PC-3 (cell line): ENCODE results near the gene DNAJB11. TPM values are rescaled to one million over a fixed set of nuclear protein-coding genes. Genes with fewer than 3 reads are reported as not detected.

Experiments
- ATAC-seq: fragments of 200-7000 bp; cut with Tn5 transposase; 2 replicates; pipeline ENCODE4 v1.9.1; 2020; ENCODE audit warnings: mild to moderate bottlenecking, moderate library complexity
- BruUV-seq: library from RNA; stranded (reverse); fragments of 400-500 nt; replicated peaks from 2 replicates; lab custom pipeline; 2021; lab: Mats Ljungman, UMichigan
- CTCF ChIA-PET: fragments of 300-600 bp; sonication (Branson Sonifier 250); formaldehyde crosslinking; loops from one replicate; lab custom pipeline; 2022; ENCODE audit warnings: antibody characterized with exemption; lab: Charles Lee
- POLR2A ChIA-PET: fragments of 300-600 bp; sonication (Branson Sonifier 250); formaldehyde crosslinking; loops from one replicate; lab custom pipeline; 2022; ENCODE audit warnings: antibody characterized with exemption; ENCODE audit not compliant: unreplicated experiment; lab: Charles Lee
- DNase-seq: peaks from one replicate; pipeline ENCODE4 v3.0.0-alpha.2; 2015
- H2AFZ ChIP-seq: fragments of 300-600 bp; sonication (generic); 2 replicates; pipeline ENCODE4 v1.6.0; 2016; ENCODE audit warnings: antibody characterized with exemption, low read length
- H3F3A ChIP-seq: fragments of 300-600 bp; sonication (generic); one replicate; pipeline ENCODE4 v1.6.0; 2017; ENCODE audit warnings: antibody characterized with exemption, low read length, control low read depth, mild to moderate bottlenecking; ENCODE audit not compliant: unreplicated experiment
- H3K27ac ChIP-seq: fragments of 300-600 bp; sonication (generic); 2 replicates; pipeline ENCODE4 v1.5.1; 2016; ENCODE audit warnings: mild to moderate bottlenecking, low read length
- H3K27me3 ChIP-seq: fragments of 300-600 bp; sonication (generic); 2 replicates; pipeline ENCODE4 v1.6.1; 2016; ENCODE audit warnings: low read length, mixed read lengths
- H3K36me3 ChIP-seq: fragments of 300-600 bp; sonication (generic); 2 replicates; pipeline ENCODE4 v1.6.1; 2016; ENCODE audit warnings: low read depth, mixed run types, low read length, mixed read lengths
- H3K4me1 ChIP-seq: fragments of 300-600 bp; sonication (generic); 2 replicates; pipeline ENCODE4 v1.5.1; 2016; ENCODE audit warnings: low read length; ENCODE audit not compliant: insufficient read depth
- H3K4me2 ChIP-seq: fragments of 300-600 bp; sonication (generic); 2 replicates; pipeline ENCODE4 v1.6.0; 2016; ENCODE audit warnings: low read length
- H3K4me3 ChIP-seq: fragments of 300-600 bp; sonication (generic); 2 replicates; pipeline ENCODE4 v1.5.1; 2016; ENCODE audit warnings: mild to moderate bottlenecking, low read length, mixed read lengths
- H3K79me2 ChIP-seq: fragments of 300-600 bp; sonication (generic); 2 replicates; pipeline ENCODE4 v1.6.1; 2017; ENCODE audit warnings: low read length, mixed read lengths
- H3K9ac ChIP-seq: fragments of 300-600 bp; sonication (generic); 2 replicates; pipeline ENCODE4 v1.6.0; 2016; ENCODE audit warnings: mild to moderate bottlenecking, low read length
- H3K9me2 ChIP-seq: fragments of 300-600 bp; sonication (generic); replicated peaks from 2 replicates; pipeline ENCODE4 v1.6.1; 2016; ENCODE audit warnings: mixed run types, low read length, mixed read lengths
- H3K9me3 ChIP-seq: fragments of 300-600 bp; sonication (generic); 2 replicates; pipeline ENCODE4 v1.6.1; 2016; ENCODE audit warnings: low read length, mixed read lengths
- H4K20me1 ChIP-seq: fragments of 300-600 bp; sonication (generic); 2 replicates; pipeline ENCODE4 v1.6.1; 2016; ENCODE audit warnings: low read length, mixed read lengths
- EZH2 ChIP-seq: fragments of 300-600 bp; sonication (generic); IDR thresholded peaks from one replicate; pipeline ENCODE4 v1.6.1; 2017; ENCODE audit warnings: antibody characterized with exemption, mild to moderate bottlenecking, low read length; ENCODE audit not compliant: unreplicated experiment
- EZH2phosphoT487 ChIP-seq: fragments of 300-600 bp; sonication (generic); IDR thresholded peaks from 2 replicates; pipeline ENCODE4 v1.6.1; 2018; ENCODE audit warnings: mild to moderate bottlenecking, antibody characterized with exemption, low read length, borderline replicate concordance
- intact Hi-C: fragments of 100-400 bp; cut with micrococcal nuclease; formaldehyde crosslinking; loops from 2 replicates; pipeline ENCODE4 v1.9.0; 2023
- total RNA-seq: library from RNA; depleted of rRNA; stranded (reverse); fragments of >200 nt; gene quantifications from 2 replicates; pipeline ENCODE4 v1.2.3, GENCODE V29; 2014
- TF ChIP-seq, protein P1 (sequence below): fragments of 300-600 bp; sonication (generic); conservative IDR thresholded peaks from 2 replicates; pipeline ENCODE4 v1.5.1; 2017; ENCODE audit warnings: antibody characterized with exemption, low read depth, mild to moderate bottlenecking, low read length

Gene DNAJB11
- total RNA-seq, 1 experiment from 2014 or later: 117 TPM

DNA sequence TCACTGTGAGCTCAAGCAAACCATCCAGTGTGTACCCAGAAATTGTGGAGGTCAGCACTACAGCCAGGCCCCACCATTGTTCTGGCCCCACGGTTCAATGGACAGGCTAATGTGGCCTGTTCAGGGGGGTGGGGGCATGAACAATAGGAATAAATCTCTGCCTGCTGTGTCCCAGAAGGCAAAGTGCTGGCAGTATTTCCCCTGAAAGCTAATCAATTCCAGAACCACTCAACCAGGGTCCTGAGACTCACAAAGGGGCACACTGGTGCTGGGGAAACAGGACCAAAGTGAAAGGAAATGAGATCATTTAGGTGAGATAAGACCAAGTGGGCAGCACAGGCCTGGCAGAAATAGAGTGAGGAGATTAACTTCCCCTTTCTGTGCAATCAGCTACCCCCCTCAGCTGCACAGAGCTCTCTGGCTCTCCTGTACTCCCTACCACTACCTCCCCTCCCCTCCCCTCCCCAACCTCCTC is 37.9 kb upstream of the DNAJB11 start:
- CTCF ChIA-PET: no interaction called here
- H3K79me2 ChIP-seq: no peaks in the 10 kb centered on the region
- no peaks in the 10 kb centered on the region for H3K4me1 ChIP-seq
- no peaks in the 10 kb centered on the region for H3K27me3 ChIP-seq
- no peak overlapping the region for H3K4me3 ChIP-seq
- intact Hi-C loops: no loop called here
- H3K9me3 ChIP-seq: no peaks in the 10 kb centered on the region
- no peaks in the 10 kb centered on the region for H4K20me1 ChIP-seq
- no peaks in the 10 kb centered on the region for H3K9me2 ChIP-seq
- no peak overlapping the region for H3K4me2 ChIP-seq
- BruUV-seq: no TSS peak
- no peak overlapping the region for H3K9ac ChIP-seq
- H3K36me3 ChIP-seq: no peaks in the 10 kb centered on the region
- POLR2A ChIA-PET: no interaction called here
- no peak for TF ChIP-seq EZH2phosphoT487
- TF ChIP-seq, protein P1, sequence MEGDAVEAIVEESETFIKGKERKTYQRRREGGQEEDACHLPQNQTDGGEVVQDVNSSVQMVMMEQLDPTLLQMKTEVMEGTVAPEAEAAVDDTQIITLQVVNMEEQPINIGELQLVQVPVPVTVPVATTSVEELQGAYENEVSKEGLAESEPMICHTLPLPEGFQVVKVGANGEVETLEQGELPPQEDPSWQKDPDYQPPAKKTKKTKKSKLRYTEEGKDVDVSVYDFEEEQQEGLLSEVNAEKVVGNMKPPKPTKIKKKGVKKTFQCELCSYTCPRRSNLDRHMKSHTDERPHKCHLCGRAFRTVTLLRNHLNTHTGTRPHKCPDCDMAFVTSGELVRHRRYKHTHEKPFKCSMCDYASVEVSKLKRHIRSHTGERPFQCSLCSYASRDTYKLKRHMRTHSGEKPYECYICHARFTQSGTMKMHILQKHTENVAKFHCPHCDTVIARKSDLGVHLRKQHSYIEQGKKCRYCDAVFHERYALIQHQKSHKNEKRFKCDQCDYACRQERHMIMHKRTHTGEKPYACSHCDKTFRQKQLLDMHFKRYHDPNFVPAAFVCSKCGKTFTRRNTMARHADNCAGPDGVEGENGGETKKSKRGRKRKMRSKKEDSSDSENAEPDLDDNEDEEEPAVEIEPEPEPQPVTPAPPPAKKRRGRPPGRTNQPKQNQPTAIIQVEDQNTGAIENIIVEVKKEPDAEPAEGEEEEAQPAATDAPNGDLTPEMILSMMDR: no peak
- no peak for TF ChIP-seq EZH2
- no peak for ATAC-seq
- no peak overlapping the region for H2AFZ ChIP-seq
- no peak for DNase-seq
- H3F3A ChIP-seq: no peaks in the 10 kb centered on the region
- H3K27ac ChIP-seq: no peak overlapping the region

GRCh38 chr3:186534113-186534669 is 36.3 kb upstream of the DNAJB11 start:
- H3K27ac ChIP-seq: no peak overlapping the region
- H3K4me1 ChIP-seq: no peaks in the 10 kb centered on the region
- no peak overlapping the region for H3K4me2 ChIP-seq
- H3K9me2 ChIP-seq: no peaks in the 10 kb centered on the region
- no peaks in the 10 kb centered on the region for H3F3A ChIP-seq
- no peaks in the 10 kb centered on the region for H4K20me1 ChIP-seq
- ATAC-seq (no peak), DNase-seq (no peak)
- CTCF ChIA-PET: no interaction called here
- H3K4me3 ChIP-seq: no peak overlapping the region
- BruUV-seq: no TSS peak
- no peak overlapping the region for H3K9ac ChIP-seq
- TF ChIP-seq EZH2phosphoT487: no peak
- no peak for TF ChIP-seq EZH2
- TF ChIP-seq, protein P1: no peak
- POLR2A ChIA-PET: no interaction called here
- no peaks in the 10 kb centered on the region for H3K36me3 ChIP-seq
- no peaks in the 10 kb centered on the region for H3K9me3 ChIP-seq
- no peak overlapping the region for H2AFZ ChIP-seq
- H3K79me2 ChIP-seq: no peaks in the 10 kb centered on the region
- intact Hi-C loops: loop anchor here (2.0 kb wide), 1 partner anchor 85 kb away; no protein-coding TSS in a partner anchor
- H3K27me3 ChIP-seq: no peaks in the 10 kb centered on the region
